ENCODE measurements around the gene PRKN. TPM values are rescaled to one million over a fixed set of nuclear protein-coding genes. Genes with fewer than 3 reads are reported as not detected.

Gene PRKN
- total and polyA plus RNA-seq, 2 donors (not counting 3 experiments of a cell fraction or from before 2014, with no cell fraction given): 0.06 TPM; not detected in 1

GRCh38 chr6:162325826-162326225 is 401.7 kb downstream of the PRKN start:
- H3K9me1 ChIP-seq (replicated peaks; ENCODE audit: control insufficient read depth, extremely low read depth, insufficient read depth, low read length): no peaks in the 10 kb centered on the region

GRCh38 chr6:162325051-162325450 is 402.5 kb downstream of the PRKN start:
- TF ChIP-seq POLR2A (IDR thresholded peaks at IDR 0.05; ENCODE audit: low read depth, low read length) (no peak), POLR2AphosphoS5 (IDR thresholded peaks at IDR 0.05; ENCODE audit: insufficient read depth, low read depth, low read length) (no peak), FOS (IDR thresholded peaks at IDR 0.05; ENCODE audit: borderline replicate concordance, insufficient read depth, low read length) (no peak), EZH2 (IDR thresholded peaks at IDR 0.05; ENCODE audit: borderline replicate concordance, low read depth, low read length, severe bottlenecking) (no peak), MYC (IDR thresholded peaks at IDR 0.05; ENCODE audit: low read depth, low read length) (no peak), JUN (IDR thresholded peaks at IDR 0.05; ENCODE audit: borderline replicate concordance, insufficient read depth, insufficient read length, low read depth) (no peak), GATA2 (IDR thresholded peaks at IDR 0.05; ENCODE audit: insufficient read depth, insufficient read length, low read depth, low read length) (no peak)
- TF ChIP-seq, protein P1, sequence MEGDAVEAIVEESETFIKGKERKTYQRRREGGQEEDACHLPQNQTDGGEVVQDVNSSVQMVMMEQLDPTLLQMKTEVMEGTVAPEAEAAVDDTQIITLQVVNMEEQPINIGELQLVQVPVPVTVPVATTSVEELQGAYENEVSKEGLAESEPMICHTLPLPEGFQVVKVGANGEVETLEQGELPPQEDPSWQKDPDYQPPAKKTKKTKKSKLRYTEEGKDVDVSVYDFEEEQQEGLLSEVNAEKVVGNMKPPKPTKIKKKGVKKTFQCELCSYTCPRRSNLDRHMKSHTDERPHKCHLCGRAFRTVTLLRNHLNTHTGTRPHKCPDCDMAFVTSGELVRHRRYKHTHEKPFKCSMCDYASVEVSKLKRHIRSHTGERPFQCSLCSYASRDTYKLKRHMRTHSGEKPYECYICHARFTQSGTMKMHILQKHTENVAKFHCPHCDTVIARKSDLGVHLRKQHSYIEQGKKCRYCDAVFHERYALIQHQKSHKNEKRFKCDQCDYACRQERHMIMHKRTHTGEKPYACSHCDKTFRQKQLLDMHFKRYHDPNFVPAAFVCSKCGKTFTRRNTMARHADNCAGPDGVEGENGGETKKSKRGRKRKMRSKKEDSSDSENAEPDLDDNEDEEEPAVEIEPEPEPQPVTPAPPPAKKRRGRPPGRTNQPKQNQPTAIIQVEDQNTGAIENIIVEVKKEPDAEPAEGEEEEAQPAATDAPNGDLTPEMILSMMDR (IDR thresholded peaks at IDR 0.05; ENCODE audit: extremely low read depth in 1 of 2, insufficient read depth in 1 of 2, low read depth in 1 of 2, low read length in 2 of 2): no peak
- TF ChIP-seq, protein P2, sequence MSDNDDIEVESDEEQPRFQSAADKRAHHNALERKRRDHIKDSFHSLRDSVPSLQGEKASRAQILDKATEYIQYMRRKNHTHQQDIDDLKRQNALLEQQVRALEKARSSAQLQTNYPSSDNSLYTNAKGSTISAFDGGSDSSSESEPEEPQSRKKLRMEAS (IDR thresholded peaks at IDR 0.05; ENCODE audit: insufficient read depth, insufficient read length): no peak
- dilution Hi-C loops (cut with MboI; ENCODE audit: extremely low pct_ligation_motif_present, low sequenced_read_pairs) (no loop called here), intact Hi-C loops (cut with micrococcal nuclease) (no loop called here)
- no peak overlapping the region for H3K4me3 ChIP-seq (replicated peaks in 1 of 3; ENCODE audit: insufficient read depth in 1 of 3, low read depth in 1 of 3, low read length in 3 of 3)
- POLR2A ChIA-PET: no interaction called here
- no peak overlapping the region for H2AFZ ChIP-seq (ENCODE audit: low read depth, low read length)
- no peaks in the 10 kb centered on the region for H4K20me1 ChIP-seq (replicated peaks; ENCODE audit: control insufficient read depth, extremely low read depth, insufficient read depth, low read length)
- H3K27ac ChIP-seq (ENCODE audit: insufficient read depth, low read depth, low read length): no peak overlapping the region
- CTCF ChIA-PET: no interaction called here
- FAIRE-seq: no peak
- no peak overlapping the region for H3K4me2 ChIP-seq (ENCODE audit: insufficient read depth, low read length)
- H3K9me3 ChIP-seq (replicated peaks; ENCODE audit: control insufficient read depth, insufficient read depth, low read length): peaks cover 2% of the 10 kb centered on the region
- H3K36me3 ChIP-seq (ENCODE audit: control insufficient read depth in 2 of 2, extremely low read depth in 1 of 2, insufficient read depth in 2 of 2, low read length in 2 of 2): no peaks in the 10 kb centered on the region
- no peaks in the 10 kb centered on the region for H3K79me2 ChIP-seq (ENCODE audit: control insufficient read depth, insufficient read depth, low read length)
- no TSS peak for BruUV-seq (replicated peaks)
- H3K27me3 ChIP-seq (ENCODE audit: control insufficient read depth in 2 of 2, insufficient read depth in 2 of 2, low read length in 2 of 2): no peaks in the 10 kb centered on the region
- DNase-seq (ENCODE audit: low read depth, low spot score): no peak
- H3K9ac ChIP-seq (replicated peaks; ENCODE audit: extremely low read depth, insufficient read depth, low read length): no peak overlapping the region
- no peaks in the 10 kb centered on the region for H3K9me1 ChIP-seq (replicated peaks; ENCODE audit: control insufficient read depth, extremely low read depth, insufficient read depth, low read length)
- H3K4me1 ChIP-seq (ENCODE audit: control insufficient read depth, extremely low read depth, insufficient read depth, low read length): no peaks in the 10 kb centered on the region

More at GRCh38 chr6:162325826-162326225, 401.7 kb downstream of the PRKN start:
- intact Hi-C loops (cut with micrococcal nuclease): no loop called here
- H2AFZ ChIP-seq (ENCODE audit: low read depth, low read length): no peak overlapping the region
- DNase-seq (ENCODE audit: low read depth, low spot score) (no peak), FAIRE-seq (no peak)
- H3K79me2 ChIP-seq (ENCODE audit: control insufficient read depth, insufficient read depth, low read length): no peaks in the 10 kb centered on the region
- BruUV-seq (replicated peaks): no TSS peak
- no peak overlapping the region for H3K4me2 ChIP-seq (ENCODE audit: insufficient read depth, low read length)
- H3K9me3 ChIP-seq (replicated peaks; ENCODE audit: control insufficient read depth, insufficient read depth, low read length): peaks cover 2% of the 10 kb centered on the region
- H3K27me3 ChIP-seq (ENCODE audit: control insufficient read depth in 2 of 2, insufficient read depth in 2 of 2, low read length in 2 of 2): no peaks in the 10 kb centered on the region
- dilution Hi-C loops (cut with MboI; ENCODE audit: extremely low pct_ligation_motif_present, low sequenced_read_pairs): no loop called here
- no peaks in the 10 kb centered on the region for H4K20me1 ChIP-seq (replicated peaks; ENCODE audit: control insufficient read depth, extremely low read depth, insufficient read depth, low read length)
- no peak overlapping the region for H3K27ac ChIP-seq (ENCODE audit: insufficient read depth, low read depth, low read length)
- H3K9ac ChIP-seq (replicated peaks; ENCODE audit: extremely low read depth, insufficient read depth, low read length): no peak overlapping the region
- H3K4me1 ChIP-seq (ENCODE audit: control insufficient read depth, extremely low read depth, insufficient read depth, low read length): no peaks in the 10 kb centered on the region
- H3K4me3 ChIP-seq (replicated peaks in 1 of 3; ENCODE audit: insufficient read depth in 1 of 3, low read depth in 1 of 3, low read length in 3 of 3): no peak overlapping the region
- CTCF ChIA-PET: no interaction called here
- TF ChIP-seq FOS (IDR thresholded peaks at IDR 0.05; ENCODE audit: borderline replicate concordance, insufficient read depth, low read length): no peak
- no peak for TF ChIP-seq POLR2A (IDR thresholded peaks at IDR 0.05; ENCODE audit: low read depth, low read length)
- TF ChIP-seq, protein P1 (IDR thresholded peaks at IDR 0.05; ENCODE audit: extremely low read depth in 1 of 2, insufficient read depth in 1 of 2, low read depth in 1 of 2, low read length in 2 of 2): no peak
- TF ChIP-seq EZH2 (IDR thresholded peaks at IDR 0.05; ENCODE audit: borderline replicate concordance, low read depth, low read length, severe bottlenecking): no peak
- POLR2A ChIA-PET: no interaction called here
- H3K36me3 ChIP-seq (ENCODE audit: control insufficient read depth in 2 of 2, extremely low read depth in 1 of 2, insufficient read depth in 2 of 2, low read length in 2 of 2): no peaks in the 10 kb centered on the region

Measured in endothelial cell of umbilical vein (primary cell).